ENCODE data around the gene PHF1. TPM values are rescaled to one million over a fixed set of nuclear protein-coding genes. Genes with fewer than 3 reads are reported as not detected.

PHF1 gene
- total RNA-seq, 1 donor from 2014 or later = 50.6 TPM

- DNase-seq (no peak), ATAC-seq (ENCODE audit: poor library complexity) (no peak)
- intact Hi-C loops (cut with DNase I) = loop anchor here (10.0 kb wide), 1 partner anchor 120 kb away; the partner anchor contains the start of gene RGL2
Measured at GRCh38 chr6:33414592-33415271, 3.9 kb downstream of the PHF1 start.

- no peak for ATAC-seq (ENCODE audit: poor library complexity)
- DNase-seq = no peak
- intact Hi-C loops (cut with DNase I) = loop anchor here (10.0 kb wide), 1 partner anchor 121 kb away; the partner anchor contains the start of gene RGL2
Measured at GRCh38 chr6:33415831-33416230, 5.0 kb downstream of the PHF1 start.

- intact Hi-C loops (cut with DNase I) = loop anchor here (10.0 kb wide), 1 partner anchor 122 kb away; the partner anchor contains the start of gene RGL2
- no peak for DNase-seq
- ATAC-seq (ENCODE audit: poor library complexity) = no peak
Measured at GRCh38 chr6:33416386-33417127, 5.7 kb downstream of the PHF1 start.

- intact Hi-C loops (cut with DNase I) = loop anchor here (10.0 kb wide), 1 partner anchor 123 kb away; the partner anchor contains the start of gene RGL2
- ATAC-seq (ENCODE audit: poor library complexity) = no peak
Measured at GRCh38 chr6:33417128-33417902, 6.5 kb downstream of the PHF1 start.

GRCh38 chr6:33417903-33418689, 7.3 kb downstream of the PHF1 start, which contains the start of gene CUTA:
TSS of gene CUTA (minus strand) at chr6:33418107. CDS start at chr6:33418000, 107 bp downstream.
- peak; percentile 100 for DNase-seq
- intact Hi-C loops (cut with DNase I) = loop anchor here (10.0 kb wide), 1 partner anchor 123 kb away; the partner anchor contains the start of gene RGL2
- ATAC-seq (ENCODE audit: poor library complexity) = peak; percentile 96

More at GRCh38 chr6:33417128-33417902, 6.5 kb downstream of the PHF1 start:
- DNase-seq = no peak

- ATAC-seq (ENCODE audit: poor library complexity) = no peak
- intact Hi-C loops (cut with DNase I) = loop anchor here (10.0 kb wide), 1 partner anchor 124 kb away; the partner anchor contains the start of gene RGL2
Measured at GRCh38 chr6:33418690-33419291, 8.0 kb downstream of the PHF1 start.

GRCh38 chr6:33419580-33420490, 9.0 kb downstream of the PHF1 start, which contains the start of gene SYNGAP1:
TSS of gene SYNGAP1 (plus strand) at chr6:33420065. CDS start at chr6:33420265, 200 bp downstream.
- intact Hi-C loops (cut with DNase I) = loop anchor here (10.0 kb wide), 2 partner anchors 125 to 155 kb away; partner anchors contain the start of gene RGL2
- peak; percentile 82 for DNase-seq
- ATAC-seq (ENCODE audit: poor library complexity) = peak; percentile 4

More at GRCh38 chr6:33418690-33419291, 8.0 kb downstream of the PHF1 start:
- DNase-seq = no peak

- DNase-seq = no peak
- intact Hi-C loops (cut with DNase I) = loop anchor here (10.0 kb wide), 1 partner anchor 154 kb away; no protein-coding TSS in a partner anchor
- ATAC-seq (ENCODE audit: poor library complexity) = no peak
Measured at GRCh38 chr6:33420491-33421343, 9.9 kb downstream of the PHF1 start.

- DNase-seq (no peak), ATAC-seq (ENCODE audit: poor library complexity) (no peak)
- intact Hi-C loops (cut with DNase I) = loop anchor here (10.0 kb wide), 1 partner anchor 154 kb away; no protein-coding TSS in a partner anchor
Measured at GRCh38 chr6:33421344-33421643, 10.5 kb downstream of the PHF1 start.

GRCh38 chr6:33423777-33424176, 13.0 kb downstream of the PHF1 start:
- DNase-seq = no peak
- no peak for ATAC-seq (ENCODE audit: poor library complexity)
- intact Hi-C loops (cut with DNase I) = loop anchor here (10.0 kb wide), 1 partner anchor 151 kb away; no protein-coding TSS in a partner anchor

- DNase-seq (no peak), ATAC-seq (ENCODE audit: poor library complexity) (peak; percentile 4)
- intact Hi-C loops (cut with DNase I) = loop anchor here (10.0 kb wide), 1 partner anchor 150 kb away; no protein-coding TSS in a partner anchor
Measured at GRCh38 chr6:33424855-33425667, 14.2 kb downstream of the PHF1 start.

- intact Hi-C loops (cut with DNase I) = loop anchor here (2.0 to 10.0 kb wide), 2 partner anchors 35 to 149 kb away; partner anchors contain the start of gene KIFC1
- peak; percentile 81 for ATAC-seq (ENCODE audit: poor library complexity)
Measured at GRCh38 chr6:33425668-33426577, 15.1 kb downstream of the PHF1 start.

More at GRCh38 chr6:33425668-33426577, 15.1 kb downstream of the PHF1 start:
- peak; percentile 89 for DNase-seq

All from Right ventricle myocardium superior (tissue), 1 donor.